Iris pigment epithelial cell (primary cell): ENCODE results near the gene DIAPH2.

Experiments used
- DNase-seq: peaks from one replicate; pipeline ENCODE4 v3.0.0-alpha.2; 2011; ENCODE audit warnings: low read depth

The DIAPH2 gene

GRCh38 chrX:96971812-96972211, 287.2 kb downstream of the DIAPH2 start:
- DNase-seq, result no peak

- no peak for DNase-seq
Measured at GRCh38 chrX:96978906-96979305, 294.3 kb downstream of the DIAPH2 start.

- no peak for DNase-seq
Measured at GRCh38 chrX:96979766-96980165, 295.1 kb downstream of the DIAPH2 start.

- DNase-seq, result no peak
Measured at GRCh38 chrX:96982161-96982560, 297.5 kb downstream of the DIAPH2 start.

DNA sequence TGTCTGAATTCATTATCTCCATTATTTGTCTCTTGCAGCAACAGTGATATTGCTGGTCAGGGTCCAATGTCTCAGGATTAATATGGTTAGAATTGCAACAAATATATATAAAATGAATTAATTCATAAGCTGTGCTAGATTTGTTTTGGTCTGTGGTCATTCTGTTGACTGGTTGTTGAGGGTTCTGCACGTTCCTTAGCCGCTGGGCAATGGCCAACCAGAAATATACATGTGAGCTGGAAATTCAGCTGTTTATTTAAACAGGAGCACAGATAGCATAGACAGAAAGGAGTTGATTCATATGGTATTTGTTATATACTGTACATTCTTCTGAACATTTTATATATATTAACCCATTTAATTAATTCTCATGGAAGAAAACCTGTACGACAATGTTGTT, 299.9 kb downstream of the DIAPH2 start:
- peak; percentile 18 for DNase-seq

DNA sequence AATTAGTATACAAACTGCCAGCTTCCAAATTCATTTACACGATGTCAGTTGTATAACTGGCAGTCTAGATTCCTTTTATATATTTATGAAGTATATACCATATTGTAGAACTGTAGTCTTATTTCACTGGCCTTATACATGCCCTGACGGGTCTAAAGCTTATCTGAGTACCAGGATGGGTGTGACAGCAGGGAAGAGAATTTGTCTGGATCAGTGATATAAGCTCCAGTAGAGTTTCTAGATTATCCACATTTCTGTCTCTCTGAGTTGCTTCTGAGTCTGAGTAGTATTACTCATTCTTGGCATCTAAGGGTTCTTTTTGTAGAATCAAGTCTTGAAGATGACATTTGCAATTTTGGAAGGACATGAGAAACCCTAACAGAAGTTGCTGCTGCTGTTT, 300.4 kb downstream of the DIAPH2 start:
- DNase-seq, result peak; percentile 32

GRCh38 chrX:96987228-96987627, 302.6 kb downstream of the DIAPH2 start:
- DNase-seq, result peak; percentile 70

DNA sequence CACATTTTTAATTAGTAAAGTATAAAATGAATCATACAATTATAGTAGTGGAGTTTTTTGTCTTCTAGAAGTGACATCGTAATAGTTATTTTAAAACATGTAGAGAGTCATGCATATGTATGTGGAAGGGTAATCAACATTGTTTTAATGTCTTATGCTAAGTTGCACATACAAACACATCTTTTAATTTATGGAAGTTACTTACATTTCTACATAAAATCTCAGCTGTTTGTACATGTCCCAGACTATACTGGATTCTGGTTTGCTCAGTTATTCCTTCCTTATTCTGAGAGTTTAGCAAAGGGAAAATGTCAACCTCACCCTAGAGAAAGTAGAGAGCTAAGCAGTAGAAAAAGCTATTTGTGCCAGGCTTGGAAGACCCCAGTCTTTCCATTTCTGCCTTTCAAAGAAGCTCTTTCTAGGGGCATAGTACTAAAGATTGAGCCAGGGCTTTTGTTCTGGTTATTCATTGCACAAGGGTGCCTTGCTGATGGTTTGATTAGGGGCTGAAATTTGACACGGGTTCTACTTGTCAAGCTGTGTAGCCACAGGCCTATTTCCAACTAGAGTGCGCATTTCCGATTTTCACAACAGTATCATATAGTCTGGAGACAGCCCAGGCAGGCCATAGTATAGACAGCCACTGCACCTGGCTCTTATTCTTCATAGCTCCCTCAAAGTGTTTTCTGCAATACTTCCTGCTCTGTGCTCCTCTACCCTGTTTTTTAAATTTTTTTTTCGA, 305.4 kb downstream of the DIAPH2 start:
- no peak for DNase-seq

GRCh38 chrX:96994093-96994492, 309.5 kb downstream of the DIAPH2 start:
- DNase-seq, result no peak

DNA sequence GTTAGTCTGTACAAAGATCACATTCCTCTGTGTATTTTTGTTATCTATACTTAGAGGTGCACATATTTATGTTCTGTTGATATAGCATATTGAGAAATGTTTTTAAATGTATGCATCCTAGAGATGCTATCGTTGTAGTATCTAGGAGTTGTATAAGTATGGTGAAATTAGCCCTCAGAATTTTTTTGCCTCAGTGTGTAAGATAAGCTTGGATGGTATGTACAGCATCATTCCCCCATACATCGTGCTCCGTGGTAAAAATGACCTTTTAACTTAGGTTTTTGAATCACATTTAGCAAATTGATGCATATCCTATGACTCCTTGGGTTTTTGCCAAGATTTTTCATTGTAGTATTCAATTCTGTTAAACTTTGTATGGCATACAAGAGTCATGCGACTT, 312.6 kb downstream of the DIAPH2 start:
- no peak for DNase-seq

- DNase-seq, result no peak
Measured at GRCh38 chrX:97000682-97001368, 316.2 kb downstream of the DIAPH2 start.

DNA sequence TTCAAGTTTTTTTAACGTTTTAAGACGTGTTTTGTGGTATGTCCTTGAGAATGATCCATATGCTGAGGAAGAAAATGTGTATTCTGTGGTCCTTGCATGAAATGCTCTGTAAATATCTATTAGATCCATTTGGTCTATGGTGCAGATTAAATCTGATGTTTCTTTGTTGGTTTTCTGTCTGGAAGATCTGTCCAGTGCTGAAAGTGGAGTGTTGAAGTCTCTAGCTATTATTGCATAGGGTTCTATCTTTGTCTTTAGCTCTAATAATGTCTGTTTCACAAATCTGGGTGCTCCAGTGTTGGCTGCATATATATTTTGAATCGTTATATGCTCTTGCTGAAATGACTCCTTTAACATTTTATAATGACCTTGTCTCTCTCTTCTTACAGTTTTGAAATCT, 321.5 kb downstream of the DIAPH2 start:
- no peak for DNase-seq

DNA sequence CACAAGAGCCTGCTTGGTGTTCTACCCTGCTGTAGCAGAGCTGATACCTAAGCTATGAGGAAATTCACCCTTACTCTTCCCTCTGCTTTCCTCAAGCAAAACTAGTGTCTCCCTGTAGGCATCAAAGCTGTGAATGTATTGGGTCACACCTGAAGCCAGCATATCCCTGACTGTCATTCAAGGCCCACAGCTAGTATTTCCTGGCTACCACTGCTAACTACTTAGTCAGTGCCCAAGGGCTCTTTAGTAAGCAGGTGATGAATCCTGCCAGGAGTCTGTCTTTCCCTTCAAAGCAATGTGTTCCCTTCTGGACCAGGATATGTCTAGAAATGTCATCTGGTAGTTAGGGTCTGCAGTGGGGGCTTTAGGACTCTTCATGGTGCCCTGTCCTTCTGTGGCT, 324.7 kb downstream of the DIAPH2 start:
- DNase-seq, result no peak

DNA sequence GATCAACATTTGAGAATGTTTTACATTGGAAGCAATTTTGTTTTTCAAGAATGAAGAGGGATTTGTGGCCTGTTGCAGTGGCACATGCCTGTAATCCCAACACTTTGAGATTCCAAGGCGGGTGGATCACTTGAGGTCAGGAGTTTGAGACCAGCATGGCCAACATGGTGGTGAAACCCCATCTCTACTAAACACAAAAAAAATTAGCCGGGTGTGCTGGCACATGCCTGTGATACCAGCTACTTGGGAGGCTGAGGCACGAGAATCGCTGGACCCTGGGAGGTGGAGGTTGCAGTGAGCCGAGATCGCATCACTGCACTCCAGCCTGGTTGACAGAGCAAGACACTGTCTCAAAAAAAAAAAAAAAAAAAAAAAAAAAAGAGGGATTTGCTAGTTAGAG, 326.9 kb downstream of the DIAPH2 start:
- DNase-seq, result no peak

- DNase-seq, result no peak
Measured at GRCh38 chrX:97016106-97016505, 331.5 kb downstream of the DIAPH2 start.

- peak; percentile 63 for DNase-seq
Measured at GRCh38 chrX:97021680-97022079, 337.0 kb downstream of the DIAPH2 start.

DNA sequence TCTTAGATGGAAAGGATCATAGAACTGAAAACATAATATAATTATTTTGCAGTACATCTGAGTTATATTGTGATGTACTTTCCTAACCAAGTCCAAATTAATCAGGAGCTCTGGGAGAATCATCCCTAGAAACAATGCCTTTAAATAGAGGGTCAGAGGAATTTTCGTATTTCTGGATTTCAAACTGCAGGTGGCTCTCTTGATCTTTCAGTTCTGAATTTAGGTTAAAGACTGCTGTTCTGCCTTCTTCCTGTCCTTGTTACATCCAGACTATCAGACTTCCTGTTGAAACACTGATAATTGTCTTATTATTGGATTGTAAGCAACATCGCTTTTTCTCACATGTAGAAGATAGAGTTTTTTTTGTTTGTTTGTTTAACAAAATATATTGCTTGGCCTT, 341.8 kb downstream of the DIAPH2 start:
- peak; percentile 24 for DNase-seq

DNA sequence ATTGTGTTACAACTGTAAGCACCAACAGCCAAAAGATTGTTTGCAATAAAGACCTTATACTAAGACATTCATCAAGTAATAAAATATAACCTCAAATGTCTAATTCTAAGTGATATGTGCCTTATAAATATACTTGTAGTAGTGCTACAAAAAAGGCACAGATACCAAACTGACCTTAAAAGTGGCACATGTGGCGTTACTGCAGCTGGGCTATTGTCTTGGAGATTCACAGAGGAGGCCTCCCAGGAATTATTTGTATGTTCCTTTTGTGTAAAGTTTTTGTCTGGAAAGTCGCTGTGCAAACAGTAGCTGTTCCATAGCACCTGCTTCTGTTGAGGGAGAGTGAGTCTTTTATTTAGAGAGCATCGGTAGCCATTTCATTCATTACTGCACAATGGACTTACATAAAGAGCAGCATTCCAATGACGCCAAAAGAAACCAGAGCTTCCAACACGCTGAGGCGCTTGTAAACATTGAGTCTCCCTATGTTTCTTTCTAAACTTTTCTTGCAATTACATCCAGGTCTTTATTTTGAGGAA, 342.8 kb downstream of the DIAPH2 start:
- DNase-seq, result no peak

GRCh38 chrX:97030463-97030862, 345.8 kb downstream of the DIAPH2 start:
- no peak for DNase-seq

DNA sequence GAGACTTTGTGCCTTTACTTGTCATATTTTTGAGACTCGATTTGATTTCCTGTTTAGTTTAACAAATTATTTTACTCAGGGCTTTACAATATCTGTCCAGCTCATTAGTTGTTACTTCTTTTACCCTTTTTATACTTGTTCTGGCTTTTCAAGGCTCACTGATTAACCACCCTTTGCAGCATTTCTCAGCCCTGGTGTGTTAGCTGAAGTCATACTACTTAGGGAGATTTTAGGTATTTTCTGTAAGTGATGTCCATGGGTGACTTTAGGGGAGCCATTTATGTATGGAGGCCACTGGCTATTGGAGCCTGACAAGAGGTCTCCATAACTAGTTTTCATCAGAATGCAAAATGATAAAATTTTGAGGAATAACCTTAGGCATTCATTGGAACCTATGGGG, 346.3 kb downstream of the DIAPH2 start:
- no peak for DNase-seq

- DNase-seq, result peak; percentile 47
Measured at GRCh38 chrX:97039363-97040029, 354.9 kb downstream of the DIAPH2 start.

- no peak for DNase-seq
Measured at GRCh38 chrX:97045470-97045869, 360.8 kb downstream of the DIAPH2 start.

DNA sequence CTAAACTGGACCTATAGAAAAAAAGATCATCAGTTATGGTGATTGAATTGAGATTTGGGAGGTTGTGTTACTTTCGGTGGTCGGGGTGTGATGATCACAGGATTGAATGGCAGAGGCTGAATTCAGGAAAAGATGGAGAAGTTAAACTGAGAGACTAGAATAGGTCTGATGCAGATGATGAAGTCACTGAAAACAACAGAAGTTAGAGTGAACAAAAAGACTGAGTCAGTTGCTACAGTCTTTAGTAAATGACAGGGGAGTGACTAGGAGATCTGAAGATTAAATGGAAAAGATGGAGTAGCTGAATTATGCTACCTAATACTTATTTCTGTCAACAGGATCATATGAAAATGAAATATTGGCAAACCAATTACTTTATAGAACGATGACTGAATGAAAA, 362.2 kb downstream of the DIAPH2 start:
- no peak for DNase-seq
